Cardiac muscle cell (in vitro differentiated cells and primary cell): ENCODE results near the gene SLC44A5. TPM values are rescaled to one million over a fixed set of nuclear protein-coding genes. Genes with fewer than 3 reads are reported as not detected.
A peak's percentile ranks its signal among the peaks of the same experiment; 100 is the strongest.

ENCODE experiments used
- DNase-seq, 2 donors: peaks; one replicate each; pipeline versions ENCODE4 v3.0.0 to v3.0.0-alpha.2; 2010 to 2017; ENCODE audit warnings: low read depth in 1 of 2, low spot score in 1 of 2
- H3K27ac ChIP-seq: fragments of 200-600 bp; sonication (generic); 2 replicates; pipeline ENCODE4 v1.5.1; 2016
- H3K27me3 ChIP-seq: fragments of 200-600 bp; sonication (generic); 2 replicates; pipeline ENCODE4 v1.6.0; 2016; ENCODE audit warnings: control low read depth
- H3K36me3 ChIP-seq: fragments of 200-600 bp; sonication (generic); 2 replicates; pipeline ENCODE4 v1.5.1; 2016; ENCODE audit warnings: control low read depth
- H3K4me1 ChIP-seq: fragments of 200-600 bp; sonication (generic); 2 replicates; pipeline ENCODE4 v1.8.1; 2017; ENCODE audit warnings: low read depth, mild to moderate bottlenecking, mixed run types
- H3K4me3 ChIP-seq: fragments of 200-600 bp; sonication (generic); 2 replicates; pipeline ENCODE4 v1.5.1; 2016; ENCODE audit warnings: mild to moderate bottlenecking
- H3K9me3 ChIP-seq: fragments of 200-600 bp; sonication (generic); 2 replicates; pipeline ENCODE4 v1.5.1; 2017; ENCODE audit warnings: low read depth, mild to moderate bottlenecking, control low read depth
- polyA plus RNA-seq: library from polyadenylated mRNA; unstranded; fragments of >200 nt; fragmentation: Nextera tagmentation; extraction: Ambion mirVana; gene quantifications from 2 replicates; pipeline ENCODE4 v1.2.1, GENCODE V29; 2016
- total RNA-seq: library from RNA; depleted of rRNA; stranded (reverse); fragments of >200 nt; gene quantifications from 2 replicates; pipeline ENCODE4 v1.2.3, GENCODE V29; 2016
- TF ChIP-seq, protein P1 (sequence below): IDR thresholded peaks from 2 replicates; pipeline ENCODE4 v1.5.1; 2012; ENCODE audit warnings: low read depth, mild to moderate bottlenecking, low read length

SLC44A5 gene
- total and polyA plus RNA-seq, 2 experiments from 2014 or later = 6.9 to 11.1 TPM

DNA sequence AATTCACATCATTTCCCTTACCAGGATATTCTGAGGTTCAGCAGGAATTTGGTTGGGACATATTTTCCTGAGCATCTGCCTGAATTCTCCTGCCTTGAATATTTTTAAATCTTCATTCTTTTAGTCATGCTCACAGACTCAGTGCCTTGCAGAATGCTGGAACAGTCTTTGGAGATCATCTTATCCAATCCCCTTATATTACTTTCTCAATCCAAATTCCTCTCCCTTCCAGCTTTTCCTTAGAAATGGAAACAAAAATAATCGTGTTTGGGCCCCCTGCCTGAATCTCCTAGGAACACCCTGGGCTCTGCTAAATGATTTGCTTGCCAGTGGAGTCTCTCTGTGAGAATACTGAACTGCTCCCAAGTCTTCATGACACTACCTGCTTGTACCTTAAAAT lies 438.4 kb downstream of the SLC44A5 start:
- Histone ChIP-seq H3K4me1 (peaks cover 7% of the 10 kb centered on the region), H3K4me3 (no peak overlapping the region), H3K27me3 (no peaks in the 10 kb centered on the region), H3K9me3 (no peaks in the 10 kb centered on the region), H3K27ac (peak overlapping the region; percentile 59), H3K36me3 (no peaks in the 10 kb centered on the region)
- DNase-seq = no peak
- TF ChIP-seq, protein P1, sequence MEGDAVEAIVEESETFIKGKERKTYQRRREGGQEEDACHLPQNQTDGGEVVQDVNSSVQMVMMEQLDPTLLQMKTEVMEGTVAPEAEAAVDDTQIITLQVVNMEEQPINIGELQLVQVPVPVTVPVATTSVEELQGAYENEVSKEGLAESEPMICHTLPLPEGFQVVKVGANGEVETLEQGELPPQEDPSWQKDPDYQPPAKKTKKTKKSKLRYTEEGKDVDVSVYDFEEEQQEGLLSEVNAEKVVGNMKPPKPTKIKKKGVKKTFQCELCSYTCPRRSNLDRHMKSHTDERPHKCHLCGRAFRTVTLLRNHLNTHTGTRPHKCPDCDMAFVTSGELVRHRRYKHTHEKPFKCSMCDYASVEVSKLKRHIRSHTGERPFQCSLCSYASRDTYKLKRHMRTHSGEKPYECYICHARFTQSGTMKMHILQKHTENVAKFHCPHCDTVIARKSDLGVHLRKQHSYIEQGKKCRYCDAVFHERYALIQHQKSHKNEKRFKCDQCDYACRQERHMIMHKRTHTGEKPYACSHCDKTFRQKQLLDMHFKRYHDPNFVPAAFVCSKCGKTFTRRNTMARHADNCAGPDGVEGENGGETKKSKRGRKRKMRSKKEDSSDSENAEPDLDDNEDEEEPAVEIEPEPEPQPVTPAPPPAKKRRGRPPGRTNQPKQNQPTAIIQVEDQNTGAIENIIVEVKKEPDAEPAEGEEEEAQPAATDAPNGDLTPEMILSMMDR = no peak

DNA sequence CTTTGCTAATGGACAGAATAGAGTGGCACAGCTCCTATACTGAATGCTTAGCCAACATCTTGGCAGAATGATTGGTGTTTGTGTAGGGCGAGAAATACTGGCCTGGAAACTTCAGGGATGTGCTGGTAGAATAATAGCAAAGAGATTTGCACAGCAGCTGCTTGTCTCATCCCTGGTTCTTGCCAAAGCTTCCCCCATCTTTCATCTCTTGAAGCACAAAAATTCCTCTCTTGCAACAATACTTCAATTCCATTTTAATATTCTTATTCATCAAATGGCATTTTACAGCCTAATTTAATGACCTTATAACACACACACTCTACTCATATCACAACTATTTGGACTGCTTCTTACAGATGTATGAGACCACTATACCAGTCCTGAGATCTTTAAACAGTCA lies 439.0 kb downstream of the SLC44A5 start:
- Histone ChIP-seq H3K27me3 (no peaks in the 10 kb centered on the region), H3K36me3 (no peaks in the 10 kb centered on the region), H3K4me3 (no peak overlapping the region), H3K4me1 (peaks cover 7% of the 10 kb centered on the region), H3K9me3 (no peaks in the 10 kb centered on the region), H3K27ac (no peak overlapping the region)
- no peak for DNase-seq
- TF ChIP-seq, protein P1 = no peak

DNA sequence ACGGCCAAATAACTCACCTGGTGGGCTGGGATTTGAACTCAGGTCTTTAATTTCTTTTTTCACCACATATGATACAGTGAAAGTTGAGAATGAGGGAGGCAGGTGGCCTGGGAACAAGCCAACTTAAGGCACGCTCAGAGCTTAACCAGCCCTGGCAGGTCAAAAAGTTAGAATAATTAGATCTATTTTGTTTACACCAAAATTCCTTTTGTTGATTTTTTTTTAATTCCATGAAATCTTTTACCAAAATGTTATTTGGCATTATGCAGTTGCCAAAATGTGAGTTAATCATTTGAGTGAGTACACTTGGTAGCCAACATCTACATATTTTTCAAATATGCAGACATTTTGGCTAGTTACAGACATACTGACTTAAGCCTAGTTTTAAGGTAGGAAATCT lies 439.9 kb downstream of the SLC44A5 start:
- Histone ChIP-seq H3K4me3 (no peak overlapping the region), H3K9me3 (no peaks in the 10 kb centered on the region), H3K36me3 (no peaks in the 10 kb centered on the region), H3K27ac (no peak overlapping the region), H3K4me1 (peaks cover 7% of the 10 kb centered on the region), H3K27me3 (no peaks in the 10 kb centered on the region)
- TF ChIP-seq, protein P1 = no peak
- no peak for DNase-seq

DNA sequence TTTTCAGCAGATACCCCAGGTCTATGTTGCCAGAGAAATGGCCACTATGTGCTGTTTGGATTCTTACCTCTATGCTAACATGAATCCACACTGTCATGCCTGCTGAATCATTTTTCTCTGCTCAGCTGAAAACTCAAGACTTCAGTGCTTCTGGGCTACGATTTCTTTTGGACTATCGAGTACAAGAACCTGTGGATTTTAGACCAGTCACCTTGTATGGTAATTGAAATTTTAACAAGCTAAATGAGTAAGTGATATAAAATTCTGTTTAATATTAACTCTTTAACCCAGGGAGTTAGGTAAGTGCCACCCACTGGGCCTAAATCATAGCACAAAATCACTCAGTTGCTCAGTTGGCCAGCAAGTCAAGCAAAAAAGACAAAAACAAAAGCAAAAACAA lies 440.9 kb downstream of the SLC44A5 start:
- TF ChIP-seq, protein P1 = no peak
- Histone ChIP-seq H3K27me3 (no peaks in the 10 kb centered on the region), H3K36me3 (no peaks in the 10 kb centered on the region), H3K9me3 (no peaks in the 10 kb centered on the region), H3K27ac (no peak overlapping the region), H3K4me1 (peaks cover 7% of the 10 kb centered on the region), H3K4me3 (no peak overlapping the region)
- DNase-seq = no peak

DNA sequence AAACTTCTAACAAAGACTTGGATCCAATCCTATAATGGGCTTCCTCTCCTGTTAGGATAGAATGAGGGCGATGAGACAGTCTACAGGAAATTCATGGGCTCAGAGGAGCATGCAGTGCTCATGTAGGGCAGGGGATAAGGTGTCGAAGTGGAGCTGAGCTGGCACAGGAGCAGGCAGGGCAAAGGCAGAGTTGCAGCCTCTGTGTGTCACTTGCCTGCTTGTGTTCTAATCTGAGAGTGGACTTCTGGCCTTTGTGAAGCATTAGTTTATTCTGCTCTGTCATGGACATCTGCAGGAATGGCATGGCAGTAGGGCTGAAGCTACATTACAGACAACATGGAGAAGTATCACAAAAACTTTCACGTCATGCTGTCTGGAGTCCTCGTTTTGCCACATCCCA lies 444.1 kb downstream of the SLC44A5 start:
- no peaks in the 10 kb centered on the region for H3K4me1 ChIP-seq

More for the DNA sequence above, 444.1 kb downstream of the SLC44A5 start:
- Histone ChIP-seq H3K27me3 (no peaks in the 10 kb centered on the region), H3K9me3 (no peaks in the 10 kb centered on the region), H3K4me3 (no peak overlapping the region), H3K36me3 (no peaks in the 10 kb centered on the region), H3K27ac (no peak overlapping the region)
- TF ChIP-seq, protein P1 = no peak
- no peak for DNase-seq
